Measurements from ENCODE around the gene ETV6.

The ETV6 gene

DNA sequence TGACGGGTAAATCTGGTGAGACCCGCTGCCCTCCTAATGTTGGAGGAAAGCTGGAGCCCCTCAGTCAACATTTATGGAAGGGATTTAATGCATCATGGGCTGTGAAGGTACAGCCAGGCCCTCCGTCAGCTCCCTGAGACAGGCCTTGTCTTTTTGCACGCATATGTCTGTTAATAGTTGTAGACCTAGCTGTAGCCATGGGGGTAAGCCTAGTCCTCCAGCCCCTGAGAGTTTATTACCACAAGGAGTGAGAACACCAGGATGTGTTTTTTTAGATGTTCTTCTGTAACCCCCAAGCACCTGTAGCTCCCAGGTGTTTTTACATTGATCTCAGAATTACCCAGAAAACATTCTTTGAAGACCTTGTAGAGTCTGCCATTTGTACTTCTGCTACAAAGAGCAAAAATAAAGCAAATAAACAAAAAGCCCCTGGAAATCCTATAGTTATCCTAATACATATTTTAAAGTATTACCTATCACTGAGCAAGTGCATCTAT lies 25.5 kb downstream of the ETV6 start:
- no peaks in the 10 kb centered on the region for H4K20me1 ChIP-seq (ENCODE audit: insufficient read depth)
- no peak overlapping the region for H3K4me2 ChIP-seq
- H3K79me2 ChIP-seq (ENCODE audit: insufficient read depth, low read depth), result no peaks in the 10 kb centered on the region

DNA sequence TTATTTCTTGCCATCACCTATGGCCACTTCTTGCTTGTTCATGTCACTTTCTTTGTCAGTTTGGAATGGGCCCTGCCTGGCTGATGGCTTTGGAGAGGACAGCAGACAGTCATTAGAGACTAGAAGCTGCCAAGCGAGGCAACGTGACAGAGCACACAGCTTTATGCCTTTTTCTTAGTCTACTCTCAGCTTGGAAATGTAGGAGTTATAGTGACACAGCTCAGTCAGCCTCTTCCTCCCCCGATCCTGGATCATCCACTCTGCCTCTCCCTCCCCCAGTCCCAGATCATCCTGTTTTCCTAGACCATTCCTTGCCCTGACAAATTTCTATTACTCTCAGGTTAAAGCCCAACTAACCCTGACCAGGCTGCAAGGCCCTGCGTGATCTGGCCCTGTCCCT lies 26.6 kb downstream of the ETV6 start:
- H2AFZ ChIP-seq (ENCODE audit: low read depth), result no peak overlapping the region
- H3K4me2 ChIP-seq, result no peak overlapping the region
- H3K27ac ChIP-seq, result no peak overlapping the region
- no peaks in the 10 kb centered on the region for H3K27me3 ChIP-seq (ENCODE audit: insufficient read depth, low read depth)
- TF ChIP-seq, protein P1, sequence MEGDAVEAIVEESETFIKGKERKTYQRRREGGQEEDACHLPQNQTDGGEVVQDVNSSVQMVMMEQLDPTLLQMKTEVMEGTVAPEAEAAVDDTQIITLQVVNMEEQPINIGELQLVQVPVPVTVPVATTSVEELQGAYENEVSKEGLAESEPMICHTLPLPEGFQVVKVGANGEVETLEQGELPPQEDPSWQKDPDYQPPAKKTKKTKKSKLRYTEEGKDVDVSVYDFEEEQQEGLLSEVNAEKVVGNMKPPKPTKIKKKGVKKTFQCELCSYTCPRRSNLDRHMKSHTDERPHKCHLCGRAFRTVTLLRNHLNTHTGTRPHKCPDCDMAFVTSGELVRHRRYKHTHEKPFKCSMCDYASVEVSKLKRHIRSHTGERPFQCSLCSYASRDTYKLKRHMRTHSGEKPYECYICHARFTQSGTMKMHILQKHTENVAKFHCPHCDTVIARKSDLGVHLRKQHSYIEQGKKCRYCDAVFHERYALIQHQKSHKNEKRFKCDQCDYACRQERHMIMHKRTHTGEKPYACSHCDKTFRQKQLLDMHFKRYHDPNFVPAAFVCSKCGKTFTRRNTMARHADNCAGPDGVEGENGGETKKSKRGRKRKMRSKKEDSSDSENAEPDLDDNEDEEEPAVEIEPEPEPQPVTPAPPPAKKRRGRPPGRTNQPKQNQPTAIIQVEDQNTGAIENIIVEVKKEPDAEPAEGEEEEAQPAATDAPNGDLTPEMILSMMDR (conservative IDR thresholded peaks at IDR 0.05; ENCODE audit: low read depth, low read length), result no peak
- no peaks in the 10 kb centered on the region for H3K36me3 ChIP-seq (ENCODE audit: insufficient read depth)
- H3K4me1 ChIP-seq (ENCODE audit: low read depth, poor library complexity, severe bottlenecking), result no peaks in the 10 kb centered on the region
- no peak overlapping the region for H3K4me3 ChIP-seq (IDR thresholded peaks at IDR 0.05; ENCODE audit: insufficient read depth, low read depth, low read length)
- no peaks in the 10 kb centered on the region for H4K20me1 ChIP-seq (ENCODE audit: insufficient read depth)
- no peaks in the 10 kb centered on the region for H3K79me2 ChIP-seq (ENCODE audit: insufficient read depth, low read depth)
- no peak overlapping the region for H3K9ac ChIP-seq

More for the DNA sequence above, 25.5 kb downstream of the ETV6 start:
- Histone ChIP-seq H2AFZ (ENCODE audit: low read depth) (no peak overlapping the region), H3K4me1 (ENCODE audit: low read depth, poor library complexity, severe bottlenecking) (no peaks in the 10 kb centered on the region), H3K27ac (no peak overlapping the region), H3K4me3 (IDR thresholded peaks at IDR 0.05; ENCODE audit: insufficient read depth, low read depth, low read length) (no peak overlapping the region), H3K9ac (no peak overlapping the region), H3K27me3 (ENCODE audit: insufficient read depth, low read depth) (no peaks in the 10 kb centered on the region), H3K36me3 (ENCODE audit: insufficient read depth) (no peaks in the 10 kb centered on the region)
- TF ChIP-seq, protein P1 (conservative IDR thresholded peaks at IDR 0.05; ENCODE audit: low read depth, low read length), result no peak

DNA sequence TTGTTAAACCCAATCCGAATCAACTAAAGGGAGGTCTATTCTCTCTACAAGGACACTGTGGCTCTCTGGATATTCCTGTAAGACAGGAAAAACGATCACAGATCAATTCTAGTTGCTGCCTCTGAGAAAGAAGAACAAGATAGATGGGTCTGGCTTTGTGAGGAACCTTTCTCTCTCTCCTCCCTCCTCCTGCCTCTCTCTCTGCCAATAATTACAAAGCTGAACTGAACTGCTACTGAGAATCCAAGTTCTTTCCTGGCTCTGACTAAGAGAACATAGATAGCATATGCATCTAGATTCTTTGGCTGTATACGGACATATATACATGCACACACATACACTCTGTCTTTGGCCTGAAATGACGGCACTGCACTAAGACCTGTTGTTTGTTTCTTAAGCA lies 27.6 kb downstream of the ETV6 start:
- Histone ChIP-seq H3K79me2 (ENCODE audit: insufficient read depth, low read depth) (no peaks in the 10 kb centered on the region), H3K27me3 (ENCODE audit: insufficient read depth, low read depth) (no peaks in the 10 kb centered on the region), H3K4me2 (no peak overlapping the region), H3K4me1 (ENCODE audit: low read depth, poor library complexity, severe bottlenecking) (no peaks in the 10 kb centered on the region), H2AFZ (ENCODE audit: low read depth) (no peak overlapping the region), H3K9ac (no peak overlapping the region), H4K20me1 (ENCODE audit: insufficient read depth) (no peaks in the 10 kb centered on the region), H3K27ac (no peak overlapping the region), H3K36me3 (ENCODE audit: insufficient read depth) (no peaks in the 10 kb centered on the region), H3K4me3 (IDR thresholded peaks at IDR 0.05; ENCODE audit: insufficient read depth, low read depth, low read length) (no peak overlapping the region)
- TF ChIP-seq, protein P1 (conservative IDR thresholded peaks at IDR 0.05; ENCODE audit: low read depth, low read length), result no peak

DNA sequence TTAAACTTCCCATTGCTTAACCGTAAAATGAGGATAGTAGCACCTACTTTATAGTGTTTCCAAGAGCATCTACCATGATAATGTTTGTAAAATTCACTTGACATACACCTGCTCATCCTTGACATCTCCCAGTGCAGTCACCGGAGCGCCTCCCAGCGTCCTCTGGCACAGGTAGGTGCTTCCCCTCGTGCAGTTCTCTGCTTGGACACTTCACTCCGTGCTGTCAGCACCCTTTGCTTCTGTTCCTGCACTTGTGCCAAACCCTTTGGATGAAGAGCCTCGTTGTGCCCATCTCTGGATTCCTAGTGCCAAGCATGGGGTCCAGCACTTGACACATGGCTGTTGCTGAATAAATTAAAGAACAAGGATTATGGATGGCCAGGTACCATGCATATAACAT lies 28.3 kb downstream of the ETV6 start:
- no peaks in the 10 kb centered on the region for H4K20me1 ChIP-seq (ENCODE audit: insufficient read depth)
- H3K36me3 ChIP-seq (ENCODE audit: insufficient read depth), result no peaks in the 10 kb centered on the region
- H3K4me3 ChIP-seq (IDR thresholded peaks at IDR 0.05; ENCODE audit: insufficient read depth, low read depth, low read length), result no peak overlapping the region
- no peaks in the 10 kb centered on the region for H3K4me1 ChIP-seq (ENCODE audit: low read depth, poor library complexity, severe bottlenecking)
- TF ChIP-seq, protein P1 (conservative IDR thresholded peaks at IDR 0.05; ENCODE audit: low read depth, low read length), result no peak
- no peak overlapping the region for H3K4me2 ChIP-seq
- H3K9ac ChIP-seq, result no peak overlapping the region
- H2AFZ ChIP-seq (ENCODE audit: low read depth), result no peak overlapping the region
- no peaks in the 10 kb centered on the region for H3K27me3 ChIP-seq (ENCODE audit: insufficient read depth, low read depth)
- no peaks in the 10 kb centered on the region for H3K79me2 ChIP-seq (ENCODE audit: insufficient read depth, low read depth)
- H3K27ac ChIP-seq, result no peak overlapping the region

All from KMS-11 (cell line).